Ovary (tissue), 3 donors: ENCODE measurements around the gene ABI3BP.

Experiments
- CTCF ChIP-seq, 3 donors: fragments of 450-650 bp in 2 of 3; fragments of 200-600 bp in 1 of 3; IDR thresholded peaks; one replicate each; pipeline versions ENCODE4 v1.5.1 to v1.8.0; 2016 to 2022; ENCODE audit warnings: antibody characterized with exemption in 3 of 3, mild to moderate bottlenecking in 1 of 3
- EP300 ChIP-seq: sonication (generic); formaldehyde crosslinking; IDR thresholded peaks from one replicate; pipeline ENCODE4 v1.6.1; 2017; ENCODE audit warnings: antibody characterized with exemption
- POLR2A ChIP-seq: fragments of 450-650 bp; IDR thresholded peaks from one replicate; pipeline ENCODE4 v1.6.1; 2017; ENCODE audit warnings: antibody characterized with exemption, mild to moderate bottlenecking, moderate library complexity
- donor health status: DM: no; HTN: no; CAD: no.

GRCh38 chr3:100838157-100838556, 155.1 kb downstream of the ABI3BP start:
- TF ChIP-seq CTCF (IDR thresholded peaks at IDR 0.05) (no peak), POLR2A (no peak), EP300 (no peak)
